Hepatocyte (in vitro differentiated cells): Measurements from ENCODE around the gene ARSB.

Experiments
- CTCF ChIP-seq: fragments of 200-600 bp; sonication (generic); IDR thresholded peaks from 2 replicates; pipeline ENCODE4 v1.5.1; 2016; ENCODE audit warnings: antibody characterized with exemption, mild to moderate bottlenecking; ENCODE audit not compliant: poor library complexity
- EZH2 ChIP-seq: fragments of 200-600 bp; sonication (generic); IDR thresholded peaks from 2 replicates; pipeline ENCODE4 v1.6.1; 2016; ENCODE audit warnings: antibody characterized with exemption, mild to moderate bottlenecking, borderline replicate concordance
- EZH2phosphoT487 ChIP-seq: fragments of 200-600 bp; sonication (generic); IDR thresholded peaks from one replicate; pipeline ENCODE4 v1.6.1; 2018; ENCODE audit warnings: antibody characterized with exemption, mild to moderate bottlenecking, low read depth, moderate library complexity; ENCODE audit not compliant: unreplicated experiment, severe bottlenecking

GRCh38 chr5:78905084-78905938 is 79.8 kb downstream of the ARSB start:
- TF ChIP-seq CTCF: no peak
- TF ChIP-seq EZH2phosphoT487: no peak
- TF ChIP-seq EZH2: no peak
